ENCODE data around the gene BLACAT1. TPM values are rescaled to one million over a fixed set of nuclear protein-coding genes. Genes with fewer than 3 reads are reported as not detected.

Gene BLACAT1
- polyA plus RNA-seq, 1 donor from 2014 or later: 6.0 TPM

DNA sequence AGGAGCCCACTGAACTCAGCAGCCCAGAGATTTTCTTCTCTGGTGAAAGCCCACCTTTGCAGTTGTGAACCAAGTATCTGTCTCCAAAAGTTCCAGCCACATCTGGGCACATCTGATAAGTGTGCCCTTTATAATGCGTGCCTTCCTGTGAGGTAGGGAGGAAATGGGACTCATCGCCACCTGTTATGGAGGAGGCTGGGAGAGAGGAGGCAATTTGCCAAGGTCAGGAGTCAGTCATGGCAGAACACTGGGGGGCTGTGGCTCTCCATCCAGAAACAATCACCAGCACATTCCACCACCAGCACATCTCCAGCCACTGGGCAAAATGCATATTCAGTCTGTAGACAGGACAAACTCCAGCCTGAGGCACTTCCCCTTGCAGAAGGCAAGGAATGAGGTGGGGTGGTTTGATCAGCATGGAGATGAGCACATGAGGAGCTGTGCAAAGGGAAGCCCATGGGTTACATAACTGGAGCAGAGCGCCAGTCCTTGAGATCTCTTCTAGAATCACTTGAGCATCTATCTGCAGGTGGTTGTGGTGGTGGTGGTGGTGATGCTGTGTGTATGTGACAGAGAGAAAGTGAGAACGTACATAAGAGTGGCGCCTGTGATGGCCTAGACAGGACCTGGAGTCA is 19.0 kb downstream of the BLACAT1 start:
- no peak for TF ChIP-seq TAF1 (IDR thresholded peaks at IDR 0.05; ENCODE audit: low read depth)
- TF ChIP-seq SMC3 (conservative IDR thresholded peaks at IDR 0.05; ENCODE audit: poor library complexity): no peak
- TF ChIP-seq EP300 (conservative IDR thresholded peaks at IDR 0.05; ENCODE audit: poor library complexity, severe bottlenecking): no peak
- no peak for TF ChIP-seq MXI1 (conservative IDR thresholded peaks at IDR 0.05; ENCODE audit: poor library complexity, severe bottlenecking)
- TF ChIP-seq, protein P1, sequence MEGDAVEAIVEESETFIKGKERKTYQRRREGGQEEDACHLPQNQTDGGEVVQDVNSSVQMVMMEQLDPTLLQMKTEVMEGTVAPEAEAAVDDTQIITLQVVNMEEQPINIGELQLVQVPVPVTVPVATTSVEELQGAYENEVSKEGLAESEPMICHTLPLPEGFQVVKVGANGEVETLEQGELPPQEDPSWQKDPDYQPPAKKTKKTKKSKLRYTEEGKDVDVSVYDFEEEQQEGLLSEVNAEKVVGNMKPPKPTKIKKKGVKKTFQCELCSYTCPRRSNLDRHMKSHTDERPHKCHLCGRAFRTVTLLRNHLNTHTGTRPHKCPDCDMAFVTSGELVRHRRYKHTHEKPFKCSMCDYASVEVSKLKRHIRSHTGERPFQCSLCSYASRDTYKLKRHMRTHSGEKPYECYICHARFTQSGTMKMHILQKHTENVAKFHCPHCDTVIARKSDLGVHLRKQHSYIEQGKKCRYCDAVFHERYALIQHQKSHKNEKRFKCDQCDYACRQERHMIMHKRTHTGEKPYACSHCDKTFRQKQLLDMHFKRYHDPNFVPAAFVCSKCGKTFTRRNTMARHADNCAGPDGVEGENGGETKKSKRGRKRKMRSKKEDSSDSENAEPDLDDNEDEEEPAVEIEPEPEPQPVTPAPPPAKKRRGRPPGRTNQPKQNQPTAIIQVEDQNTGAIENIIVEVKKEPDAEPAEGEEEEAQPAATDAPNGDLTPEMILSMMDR (IDR thresholded peaks at IDR 0.05; ENCODE audit: poor library complexity, severe bottlenecking): no peak
- TF ChIP-seq POLR2AphosphoS5 (IDR thresholded peaks at IDR 0.05): no peak
- TF ChIP-seq RAD21 (conservative IDR thresholded peaks at IDR 0.05): no peak
- TF ChIP-seq, protein P2, sequence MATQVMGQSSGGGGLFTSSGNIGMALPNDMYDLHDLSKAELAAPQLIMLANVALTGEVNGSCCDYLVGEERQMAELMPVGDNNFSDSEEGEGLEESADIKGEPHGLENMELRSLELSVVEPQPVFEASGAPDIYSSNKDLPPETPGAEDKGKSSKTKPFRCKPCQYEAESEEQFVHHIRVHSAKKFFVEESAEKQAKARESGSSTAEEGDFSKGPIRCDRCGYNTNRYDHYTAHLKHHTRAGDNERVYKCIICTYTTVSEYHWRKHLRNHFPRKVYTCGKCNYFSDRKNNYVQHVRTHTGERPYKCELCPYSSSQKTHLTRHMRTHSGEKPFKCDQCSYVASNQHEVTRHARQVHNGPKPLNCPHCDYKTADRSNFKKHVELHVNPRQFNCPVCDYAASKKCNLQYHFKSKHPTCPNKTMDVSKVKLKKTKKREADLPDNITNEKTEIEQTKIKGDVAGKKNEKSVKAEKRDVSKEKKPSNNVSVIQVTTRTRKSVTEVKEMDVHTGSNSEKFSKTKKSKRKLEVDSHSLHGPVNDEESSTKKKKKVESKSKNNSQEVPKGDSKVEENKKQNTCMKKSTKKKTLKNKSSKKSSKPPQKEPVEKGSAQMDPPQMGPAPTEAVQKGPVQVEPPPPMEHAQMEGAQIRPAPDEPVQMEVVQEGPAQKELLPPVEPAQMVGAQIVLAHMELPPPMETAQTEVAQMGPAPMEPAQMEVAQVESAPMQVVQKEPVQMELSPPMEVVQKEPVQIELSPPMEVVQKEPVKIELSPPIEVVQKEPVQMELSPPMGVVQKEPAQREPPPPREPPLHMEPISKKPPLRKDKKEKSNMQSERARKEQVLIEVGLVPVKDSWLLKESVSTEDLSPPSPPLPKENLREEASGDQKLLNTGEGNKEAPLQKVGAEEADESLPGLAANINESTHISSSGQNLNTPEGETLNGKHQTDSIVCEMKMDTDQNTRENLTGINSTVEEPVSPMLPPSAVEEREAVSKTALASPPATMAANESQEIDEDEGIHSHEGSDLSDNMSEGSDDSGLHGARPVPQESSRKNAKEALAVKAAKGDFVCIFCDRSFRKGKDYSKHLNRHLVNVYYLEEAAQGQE (IDR thresholded peaks at IDR 0.05; ENCODE audit: borderline replicate concordance): no peak
- TF ChIP-seq EZH2 (IDR thresholded peaks at IDR 0.05; ENCODE audit: borderline replicate concordance, insufficient read depth, low read length, poor library complexity, severe bottlenecking): no peak
- H4K20me1 ChIP-seq (ENCODE audit: insufficient read depth): no peaks in the 10 kb centered on the region
- H3K9me3 ChIP-seq (ENCODE audit: low read length): no peaks in the 10 kb centered on the region
- no peaks in the 10 kb centered on the region for H3F3A ChIP-seq (ENCODE audit: insufficient read depth, low read length, poor library complexity, severe bottlenecking)
- H3K79me2 ChIP-seq (replicated peaks; ENCODE audit: insufficient read depth, low read length): no peaks in the 10 kb centered on the region
- H3K4me2 ChIP-seq (ENCODE audit: low read length): peak overlapping the region; percentile 44
- no peaks in the 10 kb centered on the region for H3K27me3 ChIP-seq (ENCODE audit: insufficient read depth, low read depth, low read length)
- H3K9me2 ChIP-seq (ENCODE audit: insufficient read depth, low read length): no peaks in the 10 kb centered on the region
- peak overlapping the region; percentile 55 for H3K4me3 ChIP-seq (ENCODE audit: low read length)
- H3K9ac ChIP-seq (ENCODE audit: low read length): peak overlapping the region; percentile 67
- H3K27ac ChIP-seq (ENCODE audit: low read length): peak overlapping the region; percentile 94
- no peaks in the 10 kb centered on the region for H3K36me3 ChIP-seq (ENCODE audit: insufficient read depth, low read length)
- no peak overlapping the region for H2AFZ ChIP-seq (ENCODE audit: low read depth, low read length)

DNA sequence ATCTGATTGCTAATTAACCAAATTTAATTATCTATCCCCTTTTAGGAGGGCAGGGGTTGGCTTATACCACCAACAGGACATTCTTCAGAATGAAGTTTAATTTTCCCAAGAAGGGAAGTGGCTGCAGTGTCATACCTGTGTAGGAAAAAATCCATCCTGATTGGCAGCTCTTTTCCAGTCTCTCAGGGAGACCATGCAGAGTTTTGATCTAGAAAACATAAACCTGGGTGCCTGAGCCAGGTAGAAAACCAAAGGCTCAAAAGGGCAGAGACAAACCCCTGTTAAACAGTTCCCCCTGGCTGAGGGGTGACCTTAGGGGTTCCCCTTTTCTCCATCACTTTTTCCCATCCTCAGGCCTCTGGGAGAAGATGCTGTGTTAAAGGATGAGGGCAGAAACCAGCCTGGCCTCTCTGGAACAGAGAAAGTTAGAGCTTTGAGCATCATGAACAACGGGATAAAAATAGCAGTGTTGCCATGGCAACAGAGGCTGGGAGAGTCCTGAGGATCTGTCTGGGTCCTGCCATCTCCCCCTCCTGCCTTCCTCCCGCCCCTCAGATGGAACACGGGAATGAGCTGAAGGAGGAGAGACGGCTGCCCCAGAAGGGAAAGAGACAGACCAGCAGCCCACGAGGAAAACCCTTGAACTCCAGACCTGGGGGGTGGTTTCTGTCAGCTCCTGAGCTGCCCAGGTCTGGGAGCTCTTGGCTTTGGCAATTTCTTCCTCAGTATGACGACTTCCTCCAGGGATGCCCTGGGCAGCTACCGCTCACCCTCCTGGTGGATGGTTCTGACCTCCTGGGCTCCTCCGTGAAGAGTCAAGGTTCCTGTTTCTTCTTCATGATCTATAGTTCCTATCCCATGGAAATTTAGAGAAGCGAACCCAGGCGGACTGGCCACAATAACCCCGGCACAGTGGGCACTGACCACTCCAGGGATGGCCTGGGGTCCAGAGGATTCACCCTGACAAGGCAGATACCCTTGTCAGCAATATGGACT is 20.0 kb downstream of the BLACAT1 start:
- H2AFZ ChIP-seq (ENCODE audit: low read depth, low read length): no peak overlapping the region
- H3K4me3 ChIP-seq (ENCODE audit: low read length): peak overlapping the region; percentile 55
- no peaks in the 10 kb centered on the region for H3K9me3 ChIP-seq (ENCODE audit: low read length)
- H3K4me2 ChIP-seq (ENCODE audit: low read length): peak overlapping the region; percentile 77
- H3F3A ChIP-seq (ENCODE audit: insufficient read depth, low read length, poor library complexity, severe bottlenecking): no peaks in the 10 kb centered on the region
- H3K9me2 ChIP-seq (ENCODE audit: insufficient read depth, low read length): no peaks in the 10 kb centered on the region
- no peaks in the 10 kb centered on the region for H3K27me3 ChIP-seq (ENCODE audit: insufficient read depth, low read depth, low read length)
- TF ChIP-seq, protein P1 (IDR thresholded peaks at IDR 0.05; ENCODE audit: poor library complexity, severe bottlenecking): no peak
- TF ChIP-seq RAD21 (conservative IDR thresholded peaks at IDR 0.05) (peak; percentile 37), SMC3 (conservative IDR thresholded peaks at IDR 0.05; ENCODE audit: poor library complexity) (peak; percentile 42), EZH2 (IDR thresholded peaks at IDR 0.05; ENCODE audit: borderline replicate concordance, insufficient read depth, low read length, poor library complexity, severe bottlenecking) (no peak), EP300 (conservative IDR thresholded peaks at IDR 0.05; ENCODE audit: poor library complexity, severe bottlenecking) (peak; percentile 82), POLR2AphosphoS5 (IDR thresholded peaks at IDR 0.05) (peak; percentile 59), MXI1 (conservative IDR thresholded peaks at IDR 0.05; ENCODE audit: poor library complexity, severe bottlenecking) (peak; percentile 23), TAF1 (IDR thresholded peaks at IDR 0.05; ENCODE audit: low read depth) (peak; percentile 24)
- TF ChIP-seq, protein P2 (IDR thresholded peaks at IDR 0.05; ENCODE audit: borderline replicate concordance): peak; percentile 85
- peak overlapping the region; percentile 94 for H3K27ac ChIP-seq (ENCODE audit: low read length)
- peak overlapping the region; percentile 67 for H3K9ac ChIP-seq (ENCODE audit: low read length)
- H3K79me2 ChIP-seq (replicated peaks; ENCODE audit: insufficient read depth, low read length): no peaks in the 10 kb centered on the region
- H4K20me1 ChIP-seq (ENCODE audit: insufficient read depth): no peaks in the 10 kb centered on the region
- H3K36me3 ChIP-seq (ENCODE audit: insufficient read depth, low read length): no peaks in the 10 kb centered on the region
